Astrocyte (in vitro differentiated cells and primary cell): Measurements from ENCODE around the gene EFCAB9. TPM values are rescaled to one million over a fixed set of nuclear protein-coding genes. Genes with fewer than 3 reads are reported as not detected.

Experiments
- DNase-seq: peaks from one replicate; pipeline ENCODE4 v3.0.0-alpha.2; 2010; ENCODE audit warnings: low read depth
- FAIRE-seq: peaks from 2 replicates; lab custom pipeline; 2011; peaks lifted over from hg19 to GRCh38; lab: Jason Lieb, UNC
- H2AFZ ChIP-seq: 2 replicates; pipeline ENCODE4 v1.6.0; 2012; ENCODE audit warnings: low read depth, low read length, inconsistent platforms
- H3K27ac ChIP-seq: 2 replicates; pipeline ENCODE4 v1.5.1; 2011; ENCODE audit warnings: low read depth, low read length, inconsistent platforms
- H3K27me3 ChIP-seq: 2 replicates; pipeline ENCODE4 v1.6.0; 2011; ENCODE audit warnings: low read length, inconsistent platforms; ENCODE audit not compliant: insufficient read depth
- H3K36me3 ChIP-seq: 2 replicates; pipeline ENCODE4 v1.5.1; 2011; ENCODE audit warnings: low read length, inconsistent platforms; ENCODE audit not compliant: insufficient read depth
- H3K4me1 ChIP-seq: 2 replicates; pipeline ENCODE4 v1.5.1; 2011; ENCODE audit warnings: low read length, inconsistent platforms; ENCODE audit not compliant: insufficient read depth
- H3K4me2 ChIP-seq: 2 replicates; pipeline ENCODE4 v1.6.0; 2012; ENCODE audit warnings: low read length, inconsistent platforms
- H3K4me3 ChIP-seq: 2 replicates; pipeline ENCODE4 v1.5.1; 2011; ENCODE audit warnings: low read depth, mild to moderate bottlenecking, low read length, inconsistent platforms; ENCODE audit not compliant: insufficient read depth
- H3K79me2 ChIP-seq: 2 replicates; pipeline ENCODE4 v1.6.0; 2012; ENCODE audit warnings: mild to moderate bottlenecking, low read length, inconsistent platforms; ENCODE audit not compliant: insufficient read depth
- H3K9ac ChIP-seq: 2 replicates; pipeline ENCODE4 v1.6.0; 2012; ENCODE audit warnings: mild to moderate bottlenecking, low read length, inconsistent platforms
- H3K9me3 ChIP-seq: 2 replicates; pipeline ENCODE4 v1.5.1; 2012; ENCODE audit warnings: low read depth, mild to moderate bottlenecking, low read length, inconsistent platforms; ENCODE audit not compliant: insufficient read depth
- H4K20me1 ChIP-seq: 2 replicates; pipeline ENCODE4 v1.6.0; 2012; ENCODE audit warnings: low read length, inconsistent platforms; ENCODE audit not compliant: insufficient read depth
- H3K27ac Mint-ChIP-seq: one replicate; pipeline ENCODE4 v1.8.0; 2021; ENCODE audit warnings: mild to moderate bottlenecking, mixed read lengths; ENCODE audit not compliant: unreplicated experiment
- H3K27me3 Mint-ChIP-seq: one replicate; pipeline ENCODE4 v1.8.0; 2021; ENCODE audit warnings: low read depth, mixed read lengths; ENCODE audit not compliant: unreplicated experiment
- H3K36me3 Mint-ChIP-seq: one replicate; pipeline ENCODE4 v1.8.0; 2021; ENCODE audit warnings: low read depth, mixed read lengths; ENCODE audit not compliant: unreplicated experiment
- H3K4me1 Mint-ChIP-seq: one replicate; pipeline ENCODE4 v1.8.0; 2021; ENCODE audit warnings: low read depth, mixed read lengths; ENCODE audit not compliant: unreplicated experiment
- H3K4me3 Mint-ChIP-seq: one replicate; pipeline ENCODE4 v1.8.0; 2021; ENCODE audit warnings: mild to moderate bottlenecking, moderate library complexity, mixed read lengths; ENCODE audit not compliant: unreplicated experiment
- H3K9me3 Mint-ChIP-seq: one replicate; pipeline ENCODE4 v1.8.0; 2021; ENCODE audit warnings: mild to moderate bottlenecking, mixed read lengths; ENCODE audit not compliant: unreplicated experiment
- CTCF ChIP-seq: IDR thresholded peaks from 2 replicates; pipeline ENCODE4 v1.5.1; 2011; ENCODE audit warnings: low read depth, mild to moderate bottlenecking, inconsistent platforms, low read length, moderate library complexity; ENCODE audit not compliant: insufficient read depth
- EZH2 ChIP-seq: IDR thresholded peaks from 2 replicates; pipeline ENCODE4 v1.6.1; 2012; ENCODE audit warnings: mild to moderate bottlenecking, low read length, inconsistent platforms; ENCODE audit not compliant: insufficient read depth
- total RNA-seq: library from RNA; stranded (reverse); gene quantifications from 2 replicates; pipeline ENCODE4 v1.2.1, GENCODE V29; 2021

EFCAB9 gene
- total RNA-seq, 1 donor from 2014 or later: not detected

DNA sequence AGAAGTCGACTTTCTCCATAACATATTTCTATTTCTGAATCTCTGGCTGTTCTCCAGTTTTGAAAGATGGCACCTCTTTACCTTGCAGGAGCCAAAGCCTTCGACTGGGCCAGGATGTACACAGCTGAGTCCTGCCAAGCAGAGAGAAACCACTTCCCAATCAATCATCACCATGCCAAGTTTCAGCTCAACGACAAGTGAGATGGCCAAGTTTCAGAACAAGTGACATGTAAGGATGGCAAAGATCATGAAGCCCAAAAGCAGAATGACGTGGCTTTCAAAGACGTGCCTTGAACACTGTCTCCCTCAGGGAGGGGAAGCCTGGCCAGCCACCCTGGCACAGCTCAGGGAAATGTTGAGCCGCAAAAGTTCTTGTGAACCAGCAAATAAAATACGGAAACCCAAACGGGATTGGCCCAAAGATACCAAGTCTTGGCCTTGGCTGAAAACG, 23.7 kb upstream of the EFCAB9 start:
- peaks cover 77% of the 10 kb centered on the region for H3K79me2 ChIP-seq
- Mint-ChIP-seq H3K27ac (no peak overlapping the region), H3K4me3 (no peak overlapping the region), H3K4me1 (peaks cover 24% of the 10 kb centered on the region), H3K9me3 (no peaks in the 10 kb centered on the region), H3K27me3 (no peaks in the 10 kb centered on the region), H3K36me3 (peaks cover 11% of the 10 kb centered on the region)
- DNase-seq (no peak), FAIRE-seq (no peak)
- no peak overlapping the region for H2AFZ ChIP-seq
- H3K27ac ChIP-seq: no peak overlapping the region
- no peaks in the 10 kb centered on the region for H3K36me3 ChIP-seq
- peaks cover 89% of the 10 kb centered on the region for H4K20me1 ChIP-seq
- H3K9me3 ChIP-seq: no peaks in the 10 kb centered on the region
- H3K4me2 ChIP-seq: no peak overlapping the region
- H3K27me3 ChIP-seq: no peaks in the 10 kb centered on the region
- TF ChIP-seq EZH2: no peak
- no peak for TF ChIP-seq CTCF
- H3K9ac ChIP-seq: no peak overlapping the region
- H3K4me1 ChIP-seq: peaks cover 27% of the 10 kb centered on the region
- H3K4me3 ChIP-seq: no peak overlapping the region

- no peak for FAIRE-seq
- Histone ChIP-seq H3K4me3 (no peak overlapping the region), H3K27me3 (no peaks in the 10 kb centered on the region), H4K20me1 (peaks cover 90% of the 10 kb centered on the region), H3K9me3 (no peaks in the 10 kb centered on the region), H3K4me2 (no peak overlapping the region), H3K4me1 (peaks cover 27% of the 10 kb centered on the region), H2AFZ (no peak overlapping the region), H3K27ac (no peak overlapping the region), H3K36me3 (no peaks in the 10 kb centered on the region), H3K79me2 (peaks cover 79% of the 10 kb centered on the region), H3K9ac (no peak overlapping the region)
- DNase-seq: no peak
- H3K9me3 Mint-ChIP-seq: no peaks in the 10 kb centered on the region
- H3K36me3 Mint-ChIP-seq: peaks cover 15% of the 10 kb centered on the region
- TF ChIP-seq EZH2 (no peak), CTCF (no peak)
- H3K27ac Mint-ChIP-seq: no peak overlapping the region
- H3K4me1 Mint-ChIP-seq: peaks cover 24% of the 10 kb centered on the region
- H3K4me3 Mint-ChIP-seq: no peak overlapping the region
- no peaks in the 10 kb centered on the region for H3K27me3 Mint-ChIP-seq
Measured at GRCh38 chr5:172171118-172171517, 22.9 kb upstream of the EFCAB9 start.

DNA sequence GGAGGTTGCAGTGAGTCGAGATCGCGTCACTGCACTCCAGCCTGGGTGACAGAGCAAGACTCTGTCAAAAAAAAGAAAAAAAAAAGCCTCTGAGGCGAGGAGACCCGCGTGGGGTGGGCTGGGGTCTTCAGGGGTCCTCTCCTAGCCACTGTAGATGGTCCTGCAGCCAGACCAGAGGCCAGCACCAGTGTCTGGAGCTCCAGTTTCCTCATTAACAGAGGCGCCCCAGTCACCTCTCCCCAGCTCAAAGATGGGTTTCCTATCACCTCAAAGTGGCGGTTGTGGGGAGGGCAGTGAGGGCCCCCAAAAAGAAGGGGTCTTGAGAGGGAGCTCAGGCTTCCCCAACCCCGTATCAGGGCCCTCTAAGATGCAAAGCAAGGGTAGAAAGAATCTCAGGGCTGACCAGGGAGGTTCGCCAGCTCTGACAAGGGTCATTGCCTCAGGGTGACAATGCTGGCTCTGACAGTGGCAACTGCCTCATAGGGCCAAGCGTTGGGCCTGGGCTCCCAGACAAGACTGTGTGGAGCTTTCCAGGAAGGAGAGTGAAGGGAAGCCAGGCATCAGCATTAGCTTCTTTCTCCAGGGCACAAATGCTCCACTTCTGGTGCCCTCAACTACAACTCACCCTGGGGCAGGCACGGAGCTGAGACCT, 20.9 kb upstream of the EFCAB9 start:
- no peak overlapping the region for H3K27ac Mint-ChIP-seq
- peak overlapping the region; percentile 53 for H3K9ac ChIP-seq
- H3K9me3 Mint-ChIP-seq: no peaks in the 10 kb centered on the region
- H3K79me2 ChIP-seq: peaks cover 79% of the 10 kb centered on the region
- peaks cover 89% of the 10 kb centered on the region for H4K20me1 ChIP-seq
- H3K4me2 ChIP-seq: peak overlapping the region; percentile 57
- peaks cover 18% of the 10 kb centered on the region for H3K36me3 Mint-ChIP-seq
- H3K4me1 Mint-ChIP-seq: peaks cover 19% of the 10 kb centered on the region
- H3K4me1 ChIP-seq: peaks cover 27% of the 10 kb centered on the region
- no peak overlapping the region for H2AFZ ChIP-seq
- no peaks in the 10 kb centered on the region for H3K9me3 ChIP-seq
- no peaks in the 10 kb centered on the region for H3K36me3 ChIP-seq
- no peaks in the 10 kb centered on the region for H3K27me3 Mint-ChIP-seq
- DNase-seq: no peak
- peak overlapping the region; percentile 64 for H3K27ac ChIP-seq
- no peak overlapping the region for H3K4me3 ChIP-seq
- FAIRE-seq: no peak
- H3K27me3 ChIP-seq: no peaks in the 10 kb centered on the region
- no peak overlapping the region for H3K4me3 Mint-ChIP-seq
- TF ChIP-seq CTCF (no peak), EZH2 (no peak)
